ENCODE measurements around the gene CSTPP1.
A peak's percentile ranks its signal among the peaks of the same experiment; 100 is the strongest.

Gene CSTPP1

DNA sequence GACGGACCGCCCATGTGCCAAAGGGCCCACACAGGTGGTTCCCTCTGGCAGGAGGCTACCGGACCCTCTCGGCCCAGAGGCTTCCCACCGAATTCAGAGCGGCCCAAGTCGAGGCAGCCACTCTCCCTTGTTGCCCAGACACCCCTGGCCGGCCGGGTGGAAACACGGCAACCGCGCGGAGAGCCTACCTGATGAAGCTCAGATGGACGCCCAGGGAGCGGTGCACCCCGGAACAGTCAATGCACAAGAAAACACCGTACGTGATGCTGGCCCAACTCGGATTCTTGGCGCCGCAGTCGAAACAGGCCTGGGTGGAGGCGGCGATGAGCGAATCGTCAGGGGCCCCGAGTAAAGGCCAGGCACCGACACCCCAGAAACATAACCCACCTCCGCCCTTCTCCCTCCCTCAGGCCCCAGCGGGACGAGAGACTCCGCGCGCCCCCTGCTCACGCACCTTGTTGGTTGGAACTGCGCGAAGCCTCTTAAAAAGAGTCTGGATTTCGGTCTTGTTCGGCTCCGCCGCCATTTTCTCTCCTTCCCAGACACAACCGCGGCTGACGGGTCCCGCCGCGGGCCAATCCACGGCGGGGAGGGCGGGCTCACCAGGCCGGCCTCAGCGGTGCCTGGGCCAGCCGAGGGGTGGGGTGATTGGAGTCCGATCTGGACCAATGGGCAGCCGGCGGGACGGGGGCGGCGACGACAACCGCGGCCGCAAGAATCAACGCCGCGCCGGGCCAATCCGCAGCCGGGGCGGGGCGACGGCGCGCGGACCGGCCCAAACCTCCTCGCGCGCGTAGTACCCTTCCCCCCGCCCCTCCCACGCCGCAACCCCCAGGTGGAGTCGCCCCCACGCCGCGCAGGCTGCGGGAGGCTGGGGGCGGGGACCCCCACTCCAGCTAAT, 240.0 kb downstream of the CSTPP1 start, which contains the start of gene ARFGAP2:
ARFGAP2 (minus strand) TSS at position 552 of the 901 bp plus-strand sequence; CDS start at position 526, 26 bp downstream.
- H3K27me3 ChIP-seq (ENCODE audit: insufficient read depth, low read length), result no peaks in the 10 kb centered on the region
- under 1% methylated on average over 87 of the region's 89 CpGs for WGBS
- peaks cover 53% of the 10 kb centered on the region for H3K36me3 ChIP-seq (ENCODE audit: insufficient read depth, low read length)
- peak within 1 kb of the TSS; percentile 99 for H3K9ac ChIP-seq (ENCODE audit: low read depth, low read length)
- no peaks in the 10 kb centered on the region for H3K9me3 ChIP-seq (ENCODE audit: insufficient read depth, low read depth, low read length)
- H3K4me1 ChIP-seq (ENCODE audit: insufficient read depth, low read length), result 0 out of 2 replicates have a peak, but pooled peaks cover 11% of the 10 kb centered on the region
- peak within 1 kb of the TSS; percentile 100 for H3K4me3 ChIP-seq (ENCODE audit: low read length)
- H3K27ac ChIP-seq (ENCODE audit: low read depth, low read length), result peak within 1 kb of the TSS; percentile 95

DNA sequence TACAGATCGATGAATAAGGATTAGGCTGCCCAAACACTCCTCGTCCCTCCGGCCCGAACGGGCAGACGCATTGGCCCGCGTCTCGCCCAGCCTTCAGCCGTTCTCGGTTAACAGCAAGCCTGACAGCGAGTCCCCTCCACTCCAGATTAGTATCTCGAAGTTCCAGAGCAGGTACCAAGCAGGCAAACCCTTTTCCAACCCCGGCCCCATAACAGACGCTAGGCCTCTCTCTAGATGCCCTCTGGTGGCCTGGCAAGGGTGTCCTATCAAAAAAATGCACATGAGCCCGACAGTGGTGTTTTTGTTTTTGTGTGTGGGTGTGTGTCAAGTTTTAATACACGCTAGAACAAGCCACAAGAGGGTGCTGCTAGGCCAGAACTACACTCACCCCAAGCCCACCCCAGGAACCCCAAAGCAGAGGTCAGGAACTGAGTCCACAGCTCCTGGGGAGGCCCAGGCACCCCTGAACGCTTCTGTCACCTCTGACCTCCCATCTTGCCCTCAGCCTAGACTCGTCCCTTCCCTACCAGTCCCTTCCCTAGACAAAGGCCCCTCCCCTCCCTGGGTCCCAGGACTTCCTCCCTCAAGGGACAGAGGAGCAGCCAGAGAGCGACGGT, 240.8 kb downstream of the CSTPP1 start:
- Histone ChIP-seq H3K4me1 (ENCODE audit: insufficient read depth, low read length) (0 out of 2 replicates have a peak, but pooled peaks cover 11% of the 10 kb centered on the region), H3K9me3 (ENCODE audit: insufficient read depth, low read depth, low read length) (no peaks in the 10 kb centered on the region), H3K27me3 (ENCODE audit: insufficient read depth, low read length) (no peaks in the 10 kb centered on the region), H3K9ac (ENCODE audit: low read depth, low read length) (peak overlapping the region; percentile 99), H3K36me3 (ENCODE audit: insufficient read depth, low read length) (peaks cover 46% of the 10 kb centered on the region), H3K27ac (ENCODE audit: low read depth, low read length) (peak overlapping the region; percentile 94), H3K4me3 (ENCODE audit: low read length) (peak overlapping the region; percentile 100)
- WGBS, result 11% methylated on average over 20 of the region's 21 CpGs

DNA sequence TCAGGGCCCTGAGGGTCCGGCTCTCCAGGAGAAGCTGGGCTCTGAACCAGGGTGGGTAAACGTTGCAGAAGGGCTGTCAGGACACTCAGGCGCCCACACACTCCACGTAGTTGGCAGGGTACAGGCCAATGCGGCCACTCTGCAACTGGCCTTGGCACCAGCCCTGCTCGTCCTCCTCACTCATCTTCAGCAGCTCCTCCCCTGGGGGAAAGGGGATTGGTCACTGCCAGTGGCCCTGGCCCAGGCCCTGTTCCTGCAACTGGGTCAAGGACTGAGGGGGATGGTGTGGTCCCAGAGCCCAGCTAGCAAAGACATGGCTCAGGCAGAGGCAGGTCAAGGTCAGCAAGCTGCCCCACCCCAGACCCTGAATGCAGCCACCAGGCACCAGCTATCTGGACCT, 241.3 kb downstream of the CSTPP1 start:
- Histone ChIP-seq H3K4me3 (ENCODE audit: low read length) (peak overlapping the region; percentile 100; the same call in 1 of the 2 replicates), H3K4me1 (ENCODE audit: insufficient read depth, low read length) (0 out of 2 replicates have a peak, but pooled peaks cover 11% of the 10 kb centered on the region), H3K27ac (ENCODE audit: low read depth, low read length) (peak overlapping the region; percentile 94), H3K9ac (ENCODE audit: low read depth, low read length) (0 out of 2 replicates have a peak overlapping the region, but pooled peaks have one; percentile 99), H3K9me3 (ENCODE audit: insufficient read depth, low read depth, low read length) (no peaks in the 10 kb centered on the region), H3K27me3 (ENCODE audit: insufficient read depth, low read length) (no peaks in the 10 kb centered on the region), H3K36me3 (ENCODE audit: insufficient read depth, low read length) (peaks cover 41% of the 10 kb centered on the region)
- WGBS, result 79% methylated on average over 6 of the region's 6 CpGs

- Histone ChIP-seq H3K27me3 (ENCODE audit: insufficient read depth, low read length) (no peaks in the 10 kb centered on the region), H3K9me3 (ENCODE audit: insufficient read depth, low read depth, low read length) (no peaks in the 10 kb centered on the region), H3K4me1 (ENCODE audit: insufficient read depth, low read length) (0 out of 2 replicates have a peak, but pooled peaks cover 11% of the 10 kb centered on the region), H3K36me3 (ENCODE audit: insufficient read depth, low read length) (peaks cover 36% of the 10 kb centered on the region), H3K4me3 (ENCODE audit: low read length) (no peak overlapping the region), H3K27ac (ENCODE audit: low read depth, low read length) (no peak overlapping the region), H3K9ac (ENCODE audit: low read depth, low read length) (no peak overlapping the region)
- 94% methylated on average over 11 of the region's 11 CpGs for WGBS
Observed at GRCh38 chr11:47178316-47178715, 241.8 kb downstream of the CSTPP1 start.

- no peaks in the 10 kb centered on the region for H3K27me3 ChIP-seq (ENCODE audit: insufficient read depth, low read length)
- H3K9ac ChIP-seq (ENCODE audit: low read depth, low read length), result no peak overlapping the region
- no peak overlapping the region for H3K27ac ChIP-seq (ENCODE audit: low read depth, low read length)
- no peaks in the 10 kb centered on the region for H3K9me3 ChIP-seq (ENCODE audit: insufficient read depth, low read depth, low read length)
- H3K36me3 ChIP-seq (ENCODE audit: insufficient read depth, low read length), result peaks cover 29% of the 10 kb centered on the region
- 94% methylated on average over 23 of the region's 23 CpGs for WGBS
- 0 out of 2 replicates have a peak, but pooled peaks cover 11% of the 10 kb centered on the region for H3K4me1 ChIP-seq (ENCODE audit: insufficient read depth, low read length)
- H3K4me3 ChIP-seq (ENCODE audit: low read length), result no peak overlapping the region
Observed at GRCh38 chr11:47178737-47179654, 242.4 kb downstream of the CSTPP1 start.

DNA sequence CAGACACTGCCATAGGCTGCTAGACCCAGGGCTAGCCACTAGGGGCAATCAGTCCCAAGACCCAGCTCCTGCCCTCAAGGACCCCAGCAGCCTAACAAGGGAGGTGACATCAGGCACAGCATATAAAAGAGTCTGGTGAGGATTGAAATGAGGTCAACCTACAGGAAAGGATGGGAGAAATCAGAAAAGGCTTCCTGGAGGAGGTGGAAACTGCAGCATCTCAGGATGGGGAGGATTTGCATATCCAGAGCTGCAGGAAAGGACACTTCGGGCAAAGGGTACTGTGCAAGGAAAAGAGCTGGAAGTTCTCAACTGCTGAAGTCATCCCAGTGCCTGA, 243.1 kb downstream of the CSTPP1 start:
- 96% methylated on average over 1 of the region's 1 CpG for WGBS
- H3K9ac ChIP-seq (ENCODE audit: low read depth, low read length), result no peak overlapping the region

GRCh38 chr11:47180006-47180787, 243.6 kb downstream of the CSTPP1 start:
- WGBS, result 97% methylated on average over 35 of the region's 35 CpGs
- Histone ChIP-seq H3K4me1 (ENCODE audit: insufficient read depth, low read length) (peaks cover 11% of the 10 kb centered on the region; the same call in 1 of the 2 replicates), H3K27me3 (ENCODE audit: insufficient read depth, low read length) (no peaks in the 10 kb centered on the region), H3K9ac (ENCODE audit: low read depth, low read length) (no peak overlapping the region), H3K36me3 (ENCODE audit: insufficient read depth, low read length) (peaks cover 20% of the 10 kb centered on the region; the same call in 1 of the 2 replicates), H3K9me3 (ENCODE audit: insufficient read depth, low read depth, low read length) (no peaks in the 10 kb centered on the region), H3K27ac (ENCODE audit: low read depth, low read length) (no peak overlapping the region), H3K4me3 (ENCODE audit: low read length) (no peak overlapping the region)

More for the DNA sequence above, 243.1 kb downstream of the CSTPP1 start:
- Histone ChIP-seq H3K4me1 (ENCODE audit: insufficient read depth, low read length) (0 out of 2 replicates have a peak, but pooled peaks cover 11% of the 10 kb centered on the region), H3K27me3 (ENCODE audit: insufficient read depth, low read length) (no peaks in the 10 kb centered on the region), H3K36me3 (ENCODE audit: insufficient read depth, low read length) (peaks cover 26% of the 10 kb centered on the region), H3K9me3 (ENCODE audit: insufficient read depth, low read depth, low read length) (no peaks in the 10 kb centered on the region), H3K4me3 (ENCODE audit: low read length) (no peak overlapping the region), H3K27ac (ENCODE audit: low read depth, low read length) (no peak overlapping the region)

- H3K9ac ChIP-seq (ENCODE audit: low read depth, low read length), result no peak overlapping the region
- WGBS, result 95% methylated on average over 6 of the region's 6 CpGs
- no peaks in the 10 kb centered on the region for H3K9me3 ChIP-seq (ENCODE audit: insufficient read depth, low read depth, low read length)
- peaks cover 6% of the 10 kb centered on the region; the same call in 1 of the 2 replicates for H3K4me1 ChIP-seq (ENCODE audit: insufficient read depth, low read length)
- H3K4me3 ChIP-seq (ENCODE audit: low read length), result no peak overlapping the region
- no peak overlapping the region for H3K27ac ChIP-seq (ENCODE audit: low read depth, low read length)
- H3K27me3 ChIP-seq (ENCODE audit: insufficient read depth, low read length), result no peaks in the 10 kb centered on the region
- H3K36me3 ChIP-seq (ENCODE audit: insufficient read depth, low read length), result peaks cover 19% of the 10 kb centered on the region; the same call in 1 of the 2 replicates
Observed at GRCh38 chr11:47181271-47181670, 244.7 kb downstream of the CSTPP1 start.

GRCh38 chr11:47182380-47182779, 245.8 kb downstream of the CSTPP1 start:
- H3K36me3 ChIP-seq (ENCODE audit: insufficient read depth, low read length), result peaks cover 19% of the 10 kb centered on the region; the same call in 1 of the 2 replicates
- peaks cover 10% of the 10 kb centered on the region; the same call in 1 of the 2 replicates for H3K27me3 ChIP-seq (ENCODE audit: insufficient read depth, low read length)
- H3K9ac ChIP-seq (ENCODE audit: low read depth, low read length), result no peak overlapping the region
- H3K9me3 ChIP-seq (ENCODE audit: insufficient read depth, low read depth, low read length), result no peaks in the 10 kb centered on the region
- no peak overlapping the region for H3K4me3 ChIP-seq (ENCODE audit: low read length)
- H3K27ac ChIP-seq (ENCODE audit: low read depth, low read length), result no peak overlapping the region
- H3K4me1 ChIP-seq (ENCODE audit: insufficient read depth, low read length), result peaks cover 5% of the 10 kb centered on the region; the same call in 1 of the 2 replicates
- WGBS, result 95% methylated on average over 17 of the region's 17 CpGs

All from HUES64 (cell line).